GM23338 (cell line): Measurements from ENCODE around the gene KLHL21. TPM values are rescaled to one million over a fixed set of nuclear protein-coding genes. Genes with fewer than 3 reads are reported as not detected.
A peak's percentile ranks its signal among the peaks of the same experiment; 100 is the strongest.

ENCODE experiments used
- ATAC-seq: fragments of 200-7000 bp; cut with Tn5 transposase; 3 replicates; pipeline ENCODE4 v1.9.1; 2020
- DNase-seq: peaks from one replicate; pipeline ENCODE4 v3.0.0-alpha.2; 2015; ENCODE audit warnings: low spot score
- H2AFZ ChIP-seq: fragments of 200-600 bp; sonication (generic); 2 replicates; pipeline ENCODE4 v1.8.0; 2016; ENCODE audit warnings: antibody characterized with exemption, mild to moderate bottlenecking, moderate library complexity
- H3F3A ChIP-seq: fragments of 200-600 bp; sonication (generic); replicated peaks from 2 replicates; pipeline ENCODE4 v1.8.0; 2017; ENCODE audit warnings: antibody characterized with exemption, mixed run types, low read depth
- H3K27ac ChIP-seq: fragments of 200-600 bp; sonication (generic); 2 replicates; pipeline ENCODE4 v1.6.1; 2016; ENCODE audit warnings: low read depth
- H3K27me3 ChIP-seq: fragments of 200-600 bp; sonication (generic); 2 replicates; pipeline ENCODE4 v1.8.0; 2016; ENCODE audit warnings: mild to moderate bottlenecking, mixed run types, moderate library complexity; ENCODE audit not compliant: insufficient read depth
- H3K36me3 ChIP-seq: fragments of 200-600 bp; sonication (generic); 2 replicates; pipeline ENCODE4 v1.8.0; 2016; ENCODE audit warnings: mild to moderate bottlenecking; ENCODE audit not compliant: insufficient read depth
- H3K4me1 ChIP-seq: fragments of 200-600 bp; sonication (generic); 2 replicates; pipeline ENCODE4 v1.8.0; 2016; ENCODE audit warnings: mild to moderate bottlenecking, moderate library complexity; ENCODE audit not compliant: insufficient read depth
- H3K4me2 ChIP-seq: fragments of 200-600 bp; sonication (generic); 2 replicates; pipeline ENCODE4 v1.7.1; 2017; ENCODE audit warnings: mixed run types
- H3K4me3 ChIP-seq: fragments of 200-600 bp; sonication (generic); 2 replicates; pipeline ENCODE4 v1.6.1; 2016; ENCODE audit warnings: mixed run types
- H3K79me2 ChIP-seq: fragments of 200-600 bp; sonication (generic); replicated peaks from 2 replicates; pipeline ENCODE4 v1.8.0; 2017; ENCODE audit warnings: mild to moderate bottlenecking; ENCODE audit not compliant: insufficient read depth
- H3K9me2 ChIP-seq: fragments of 200-600 bp; sonication (generic); 2 replicates; pipeline ENCODE4 v1.8.0; 2017; ENCODE audit not compliant: insufficient read depth
- H4K20me1 ChIP-seq: fragments of 200-600 bp; sonication (generic); replicated peaks from 2 replicates; pipeline ENCODE4 v1.8.0; 2017; ENCODE audit warnings: mild to moderate bottlenecking; ENCODE audit not compliant: insufficient read depth
- H3K27ac Mint-ChIP-seq: 2 replicates; pipeline ENCODE4 v1.8.0; 2020; ENCODE audit warnings: inconsistent platforms, mild to moderate bottlenecking, moderate library complexity, mixed read lengths
- H3K27me3 Mint-ChIP-seq: 3 replicates; pipeline ENCODE4 v1.8.0; 2022; ENCODE audit warnings: low read depth, mild to moderate bottlenecking, moderate library complexity, mixed read lengths, inconsistent platforms; ENCODE audit not compliant: insufficient read depth, poor library complexity
- H3K36me3 Mint-ChIP-seq: 3 replicates; pipeline ENCODE4 v1.8.0; 2021; ENCODE audit warnings: low read depth, mild to moderate bottlenecking, inconsistent platforms, moderate library complexity, mixed read lengths
- H3K4me1 Mint-ChIP-seq: 3 replicates; pipeline ENCODE4 v1.8.0; 2020; ENCODE audit warnings: mild to moderate bottlenecking, inconsistent platforms, mixed read lengths
- H3K4me3 Mint-ChIP-seq: 3 replicates; pipeline ENCODE4 v1.8.0; 2021; ENCODE audit warnings: moderate library complexity, mild to moderate bottlenecking, inconsistent platforms, mixed read lengths
- H3K9me3 Mint-ChIP-seq: 3 replicates; pipeline ENCODE4 v1.8.0; 2020; ENCODE audit warnings: moderate library complexity, mild to moderate bottlenecking, inconsistent platforms, mixed read lengths
- CREB1 ChIP-seq: fragments of 250-450 bp; sonication (Bioruptor Pico); IDR thresholded peaks from 2 replicates; pipeline ENCODE4 v1.5.0; 2020; ENCODE audit warnings: low read depth, mild to moderate bottlenecking, moderate library complexity
- ETS1 ChIP-seq: IDR thresholded peaks from 2 replicates; pipeline ENCODE4 v1.6.1; 2016; ENCODE audit warnings: antibody characterized with exemption
- REST ChIP-seq: IDR thresholded peaks from one replicate; pipeline ENCODE4 v1.6.1; 2018; ENCODE audit warnings: antibody characterized with exemption; ENCODE audit not compliant: unreplicated experiment
- polyA plus RNA-seq: library from polyadenylated mRNA; unstranded; fragments of >200 nt; fragmentation: Nextera tagmentation; extraction: Ambion mirVana; gene quantifications from 2 replicates; pipeline ENCODE4 v1.2.1, GENCODE V29; 2016
- total RNA-seq: library from RNA; depleted of rRNA; stranded (reverse); fragments of >200 nt; shearing (Covaris generic); gene quantifications from 2 replicates; pipeline ENCODE4 v1.2.3, GENCODE V29; 2014

Gene KLHL21
- total and polyA plus RNA-seq, 2 experiments from 2014 or later = 7.3 to 35.9 TPM

GRCh38 chr1:6613361-6614018 is 10.8 kb upstream of the KLHL21 start, which contains the start of gene PHF13:
Gene PHF13 (plus strand): TSS chr1:6613731. CDS start chr1:6614067, 336 bp downstream.
- peak within 1 kb of the TSS; percentile 65 for H3K27ac Mint-ChIP-seq
- peak; percentile 99 for DNase-seq

More at GRCh38 chr1:6613361-6614018, 10.8 kb upstream of the KLHL21 start, which contains the start of gene PHF13:
- peaks cover 14% of the 10 kb centered on the region for H3K27me3 ChIP-seq
- Mint-ChIP-seq H3K4me1 (peaks cover 20% of the 10 kb centered on the region), H3K9me3 (peaks cover 3% of the 10 kb centered on the region; the same call in 1 of the 3 replicates), H3K4me3 (peak within 1 kb of the TSS; percentile 84), H3K27me3 (peaks cover 30% of the 10 kb centered on the region), H3K36me3 (peaks cover 20% of the 10 kb centered on the region)
- H3K27ac ChIP-seq = peak within 1 kb of the TSS; percentile 88; the same call in 1 of the 2 replicates
- H3K9me2 ChIP-seq = peaks cover 3% of the 10 kb centered on the region; the same call in 1 of the 2 replicates
- peak within 1 kb of the TSS; percentile 98 for H3K4me2 ChIP-seq
- no peaks in the 10 kb centered on the region for H3K36me3 ChIP-seq
- H3K4me1 ChIP-seq = peaks cover 11% of the 10 kb centered on the region
- peak within 1 kb of the TSS; percentile 94 for H2AFZ ChIP-seq
- H3F3A ChIP-seq = peaks cover 23% of the 10 kb centered on the region
- peak within 1 kb of the TSS; percentile 96 for H3K4me3 ChIP-seq
- peaks cover 38% of the 10 kb centered on the region for H3K79me2 ChIP-seq
- peaks cover 30% of the 10 kb centered on the region for H4K20me1 ChIP-seq
- 0 out of 2 replicates have a peak, but pooled peaks have one; percentile 3 for TF ChIP-seq CREB1 (CRISPR knock-in tag)
- TF ChIP-seq REST = no peak
- peak; percentile 95 for TF ChIP-seq ETS1
- ATAC-seq = peak; percentile 88
